HEK293 (cell line): ENCODE measurements around the gene HDDC3.

Experiments used
- AEBP2 ChIP-seq: fragments of 450-650 bp; formaldehyde crosslinking; IDR thresholded peaks from 2 replicates; pipeline ENCODE4 v1.5.1; 2016; ENCODE audit warnings: missing biosample characterization, missing genetic modification characterization, borderline replicate concordance
- CTCF ChIP-seq: fragments of 450-650 bp; formaldehyde crosslinking; IDR thresholded peaks from 2 replicates; pipeline ENCODE4 v1.5.1; 2016; ENCODE audit warnings: missing biosample characterization, missing genetic modification characterization
- REST ChIP-seq: fragments of 450-650 bp; formaldehyde crosslinking; IDR thresholded peaks from 2 replicates; pipeline ENCODE4 v1.5.1; 2016; ENCODE audit warnings: missing biosample characterization, missing genetic modification characterization
- ZBTB17 ChIP-seq: fragments of 450-650 bp; formaldehyde crosslinking; IDR thresholded peaks from 2 replicates; pipeline ENCODE4 v1.5.1; 2016; ENCODE audit warnings: missing biosample characterization, missing genetic modification characterization
- ZNF239 ChIP-seq: fragments of 450-650 bp; formaldehyde crosslinking; IDR thresholded peaks from 2 replicates; pipeline ENCODE4 v1.5.1; 2016; ENCODE audit warnings: missing biosample characterization, missing genetic modification characterization
- ZNF350 ChIP-seq: fragments of 450-650 bp; formaldehyde crosslinking; IDR thresholded peaks from 2 replicates; pipeline ENCODE4 v1.5.0; 2017; ENCODE audit warnings: missing biosample characterization, mild to moderate bottlenecking, missing genetic modification characterization
- ZNF362 ChIP-seq: fragments of 450-650 bp; formaldehyde crosslinking; IDR thresholded peaks from 2 replicates; pipeline ENCODE4 v1.5.1; 2016; ENCODE audit warnings: missing biosample characterization, missing genetic modification characterization
- ZNF521 ChIP-seq: fragments of 450-650 bp; formaldehyde crosslinking; IDR thresholded peaks from 2 replicates; pipeline ENCODE4 v1.5.1; 2017; ENCODE audit warnings: missing biosample characterization, mild to moderate bottlenecking, missing genetic modification characterization

GRCh38 chr15:90948506-90948905 lies 16.2 kb upstream of the HDDC3 start:
- TF ChIP-seq ZBTB17 (tag by site-specific recombination) (no peak), CTCF (tag by site-specific recombination) (no peak), ZNF521 (tag by site-specific recombination) (no peak), REST (tag by site-specific recombination) (no peak), AEBP2 (tag by site-specific recombination) (no peak), ZNF239 (tag by site-specific recombination) (no peak), ZNF350 (no peak), ZNF362 (tag by site-specific recombination) (no peak)
